ENCODE data around the gene EIF5.
A peak's percentile ranks its signal among the peaks of the same experiment; 100 is the strongest.

Gene EIF5

GRCh38 chr14:103393676-103394626, 59.9 kb downstream of the EIF5 start:
- TF ChIP-seq POLR2A (IDR thresholded peaks at IDR 0.05; ENCODE audit: low read length) (no peak), GATA1 (IDR thresholded peaks at IDR 0.05; ENCODE audit: low read depth, low read length) (no peak)
- DNase-seq: peak; percentile 84 to 92
